Loucy (cell line): ENCODE data around the gene SPINT1.

Experiments
- H2AFZ ChIP-seq: fragments of 200-600 bp; sonication (generic); 2 replicates; pipeline ENCODE4 v1.6.0; 2016; ENCODE audit warnings: antibody characterized with exemption, mild to moderate bottlenecking, low read length, moderate library complexity
- H3F3A ChIP-seq: fragments of 200-600 bp; 2 replicates; pipeline ENCODE4 v1.6.0; 2016; ENCODE audit warnings: antibody characterized with exemption, low read depth, mild to moderate bottlenecking
- H3K27me3 ChIP-seq: fragments of 200-600 bp; sonication (generic); 2 replicates; pipeline ENCODE4 v1.6.1; 2014; ENCODE audit warnings: low read length, mild to moderate bottlenecking; ENCODE audit not compliant: insufficient read depth, poor library complexity, severe bottlenecking
- H3K36me3 ChIP-seq: fragments of 200-600 bp; sonication (generic); 2 replicates; pipeline ENCODE4 v1.6.1; 2016; ENCODE audit warnings: low read length; ENCODE audit not compliant: insufficient read depth
- H3K4me1 ChIP-seq: fragments of 200-600 bp; sonication (generic); 2 replicates; pipeline ENCODE4 v1.5.1; 2014; ENCODE audit warnings: low read length, mild to moderate bottlenecking; ENCODE audit not compliant: insufficient read depth, poor library complexity, severe bottlenecking
- H3K4me2 ChIP-seq: fragments of 200-600 bp; sonication (generic); 2 replicates; pipeline ENCODE4 v1.6.0; 2014; ENCODE audit warnings: antibody characterized with exemption, low read length, low read depth, mild to moderate bottlenecking; ENCODE audit not compliant: poor library complexity, severe bottlenecking
- H3K4me3 ChIP-seq: fragments of 200-600 bp; sonication (generic); 2 replicates; pipeline ENCODE4 v1.5.1; 2014; ENCODE audit warnings: low read length, mild to moderate bottlenecking, mixed read lengths; ENCODE audit not compliant: poor library complexity, severe bottlenecking
- H3K79me2 ChIP-seq: fragments of 200-600 bp; sonication (generic); 2 replicates; pipeline ENCODE4 v1.6.1; 2014; ENCODE audit warnings: low read length; ENCODE audit not compliant: insufficient read depth
- H3K9ac ChIP-seq: fragments of 200-600 bp; sonication (generic); 2 replicates; pipeline ENCODE4 v1.6.0; 2014; ENCODE audit warnings: mild to moderate bottlenecking, low read depth, low read length, moderate library complexity; ENCODE audit not compliant: poor library complexity, severe bottlenecking
- H3K9me2 ChIP-seq: fragments of 200-600 bp; sonication (generic); replicated peaks from 2 replicates; pipeline ENCODE4 v1.6.1; 2016; ENCODE audit warnings: low read depth, low read length, mixed read lengths
- H3K9me3 ChIP-seq: fragments of 200-600 bp; sonication (generic); 2 replicates; pipeline ENCODE4 v1.6.1; 2014; ENCODE audit warnings: mild to moderate bottlenecking, antibody characterized with exemption, low read length, low read depth; ENCODE audit not compliant: insufficient read depth
- H4K20me1 ChIP-seq: fragments of 200-600 bp; sonication (generic); 2 replicates; pipeline ENCODE4 v1.6.0; 2014; ENCODE audit warnings: antibody characterized with exemption, low read length, mild to moderate bottlenecking; ENCODE audit not compliant: insufficient read depth, poor library complexity, severe bottlenecking
- CTCF ChIP-seq: fragments of 200-600 bp; sonication (generic); conservative IDR thresholded peaks from 2 replicates; pipeline ENCODE4 v1.5.1; 2014; ENCODE audit warnings: mild to moderate bottlenecking, antibody characterized with exemption, low read length
- EZH2phosphoT487 ChIP-seq: fragments of 200-600 bp; IDR thresholded peaks from 2 replicates; pipeline ENCODE4 v1.6.1; 2018; ENCODE audit warnings: antibody characterized with exemption, mild to moderate bottlenecking, moderate library complexity, borderline replicate concordance

SPINT1 gene

GRCh38 chr15:40806672-40807027, 37.2 kb upstream of the SPINT1 start:
- no peak for TF ChIP-seq CTCF
- no peak for TF ChIP-seq EZH2phosphoT487
- H3K9me2 ChIP-seq = no peaks in the 10 kb centered on the region
- peak overlapping the region; percentile 86 for H3K4me2 ChIP-seq
- H2AFZ ChIP-seq = peak overlapping the region; percentile 99
- H3K4me1 ChIP-seq = peaks cover 10% of the 10 kb centered on the region
- no peaks in the 10 kb centered on the region for H3K36me3 ChIP-seq
- peak overlapping the region; percentile 94 for H3K9ac ChIP-seq
- H3K27me3 ChIP-seq = no peaks in the 10 kb centered on the region
- peak overlapping the region; percentile 88 for H3K4me3 ChIP-seq
- H4K20me1 ChIP-seq = no peaks in the 10 kb centered on the region
- H3K79me2 ChIP-seq = peaks cover 26% of the 10 kb centered on the region; the same call in 1 of the 2 replicates
- H3F3A ChIP-seq = no peaks in the 10 kb centered on the region
- no peaks in the 10 kb centered on the region for H3K9me3 ChIP-seq

GRCh38 chr15:40807028-40807887, 36.6 kb upstream of the SPINT1 start, which contains the start of the genes DNAJC17 and ZFYVE19:
Gene DNAJC17 (minus strand): TSS chr15:40807473. CDS start chr15:40807446, 27 bp downstream.
Gene ZFYVE19 (plus strand): TSS chr15:40807089. CDS start chr15:40807590, 501 bp downstream.
- no peaks in the 10 kb centered on the region for H3K27me3 ChIP-seq
- H2AFZ ChIP-seq = peak within 1 kb of the TSS; percentile 99
- H3K4me1 ChIP-seq = peaks cover 10% of the 10 kb centered on the region
- H3F3A ChIP-seq = no peaks in the 10 kb centered on the region
- no peaks in the 10 kb centered on the region for H4K20me1 ChIP-seq
- H3K9me3 ChIP-seq = no peaks in the 10 kb centered on the region
- H3K9me2 ChIP-seq = no peaks in the 10 kb centered on the region
- no peak for TF ChIP-seq EZH2phosphoT487
- peak; percentile 21; the same call in 1 of the 2 replicates for TF ChIP-seq CTCF
- H3K36me3 ChIP-seq = no peaks in the 10 kb centered on the region
- peak within 1 kb of the TSS; percentile 86 for H3K4me2 ChIP-seq
- peak within 1 kb of the TSS; percentile 88 for H3K4me3 ChIP-seq
- peaks cover 26% of the 10 kb centered on the region; the same call in 1 of the 2 replicates for H3K79me2 ChIP-seq
- peak within 1 kb of the TSS; percentile 94 for H3K9ac ChIP-seq

GRCh38 chr15:40807888-40808461, 35.9 kb upstream of the SPINT1 start:
- TF ChIP-seq CTCF = no peak
- TF ChIP-seq EZH2phosphoT487 = no peak
- Histone ChIP-seq H3F3A (no peaks in the 10 kb centered on the region), H3K9ac (peak overlapping the region; percentile 94), H3K4me2 (peak overlapping the region; percentile 73), H3K4me1 (peaks cover 10% of the 10 kb centered on the region), H3K9me2 (no peaks in the 10 kb centered on the region), H3K9me3 (no peaks in the 10 kb centered on the region), H3K27me3 (no peaks in the 10 kb centered on the region), H2AFZ (peak overlapping the region; percentile 47), H3K4me3 (peak overlapping the region; percentile 88), H4K20me1 (no peaks in the 10 kb centered on the region), H3K79me2 (peaks cover 26% of the 10 kb centered on the region; the same call in 1 of the 2 replicates), H3K36me3 (no peaks in the 10 kb centered on the region)
